ENCODE data around the gene FAT1. TPM values are rescaled to one million over a fixed set of nuclear protein-coding genes. Genes with fewer than 3 reads are reported as not detected.

FAT1 gene
- total RNA-seq, 1 donor from 2014 or later = 67.7 TPM

GRCh38 chr4:186553717-186554116, 169.9 kb downstream of the FAT1 start:
- no peaks in the 10 kb centered on the region for H3K36me3 Mint-ChIP-seq (ENCODE audit: low read depth, unreplicated experiment)
- H3K9me3 Mint-ChIP-seq (ENCODE audit: unreplicated experiment) = no peaks in the 10 kb centered on the region
- H3K4me1 Mint-ChIP-seq (ENCODE audit: unreplicated experiment) = peaks cover 5% of the 10 kb centered on the region
- peaks cover 5% of the 10 kb centered on the region for H3K27me3 Mint-ChIP-seq (ENCODE audit: unreplicated experiment)
- no peak for TF ChIP-seq CTCF (IDR thresholded peaks at IDR 0.05; ENCODE audit: unreplicated experiment)
- DNase-seq (ENCODE audit: low spot score) = no peak
- H3K4me3 Mint-ChIP-seq (ENCODE audit: unreplicated experiment) = no peak overlapping the region
- H3K27ac Mint-ChIP-seq (ENCODE audit: unreplicated experiment) = no peak overlapping the region

GRCh38 chr4:186551849-186552248, 171.8 kb downstream of the FAT1 start:
- Mint-ChIP-seq H3K4me3 (ENCODE audit: unreplicated experiment) (no peak overlapping the region), H3K9me3 (ENCODE audit: unreplicated experiment) (no peaks in the 10 kb centered on the region), H3K27ac (ENCODE audit: unreplicated experiment) (no peak overlapping the region), H3K27me3 (ENCODE audit: unreplicated experiment) (peaks cover 9% of the 10 kb centered on the region), H3K36me3 (ENCODE audit: low read depth, unreplicated experiment) (no peaks in the 10 kb centered on the region), H3K4me1 (ENCODE audit: unreplicated experiment) (peaks cover 5% of the 10 kb centered on the region)
- no peak for DNase-seq (ENCODE audit: low spot score)
- TF ChIP-seq CTCF (IDR thresholded peaks at IDR 0.05; ENCODE audit: unreplicated experiment) = no peak

GRCh38 chr4:186545436-186545835, 178.2 kb downstream of the FAT1 start:
- TF ChIP-seq CTCF (IDR thresholded peaks at IDR 0.05; ENCODE audit: unreplicated experiment) = no peak
- H3K36me3 Mint-ChIP-seq (ENCODE audit: low read depth, unreplicated experiment) = no peaks in the 10 kb centered on the region
- H3K4me1 Mint-ChIP-seq (ENCODE audit: unreplicated experiment) = no peaks in the 10 kb centered on the region
- no peak overlapping the region for H3K4me3 Mint-ChIP-seq (ENCODE audit: unreplicated experiment)
- H3K9me3 Mint-ChIP-seq (ENCODE audit: unreplicated experiment) = no peaks in the 10 kb centered on the region
- H3K27me3 Mint-ChIP-seq (ENCODE audit: unreplicated experiment) = peaks cover 5% of the 10 kb centered on the region
- no peak for DNase-seq (ENCODE audit: low spot score)
- H3K27ac Mint-ChIP-seq (ENCODE audit: unreplicated experiment) = no peak overlapping the region

GRCh38 chr4:186543206-186543605, 180.4 kb downstream of the FAT1 start:
- no peak for TF ChIP-seq CTCF (IDR thresholded peaks at IDR 0.05; ENCODE audit: unreplicated experiment)
- no peak overlapping the region for H3K27ac Mint-ChIP-seq (ENCODE audit: unreplicated experiment)
- peaks cover 5% of the 10 kb centered on the region for H3K36me3 Mint-ChIP-seq (ENCODE audit: low read depth, unreplicated experiment)
- no peak overlapping the region for H3K4me3 Mint-ChIP-seq (ENCODE audit: unreplicated experiment)
- no peak for DNase-seq (ENCODE audit: low spot score)
- H3K9me3 Mint-ChIP-seq (ENCODE audit: unreplicated experiment) = peaks cover 8% of the 10 kb centered on the region
- peaks cover 5% of the 10 kb centered on the region for H3K27me3 Mint-ChIP-seq (ENCODE audit: unreplicated experiment)
- H3K4me1 Mint-ChIP-seq (ENCODE audit: unreplicated experiment) = no peaks in the 10 kb centered on the region

- H3K27ac Mint-ChIP-seq (ENCODE audit: unreplicated experiment) = no peak overlapping the region
- DNase-seq (ENCODE audit: low spot score) = no peak
- no peak overlapping the region for H3K4me3 Mint-ChIP-seq (ENCODE audit: unreplicated experiment)
- H3K36me3 Mint-ChIP-seq (ENCODE audit: low read depth, unreplicated experiment) = peaks cover 5% of the 10 kb centered on the region
- peaks cover 8% of the 10 kb centered on the region for H3K9me3 Mint-ChIP-seq (ENCODE audit: unreplicated experiment)
- H3K4me1 Mint-ChIP-seq (ENCODE audit: unreplicated experiment) = no peaks in the 10 kb centered on the region
- H3K27me3 Mint-ChIP-seq (ENCODE audit: unreplicated experiment) = peaks cover 1% of the 10 kb centered on the region
- TF ChIP-seq CTCF (IDR thresholded peaks at IDR 0.05; ENCODE audit: unreplicated experiment) = no peak
These were observed 181.9 kb downstream of the FAT1 start for GRCh38 chr4:186541801-186542200.
